GM19467 (cell line): ENCODE measurements around the gene CAMK2A.

Experiments
- ATAC-seq: cut with Tn5 transposase; IDR thresholded peaks from one replicate; pipeline ENCODE4 v1.9.1; 2021; ENCODE audit warnings: mild to moderate bottlenecking, moderate library complexity; ENCODE audit not compliant: unreplicated experiment

CAMK2A gene

DNA sequence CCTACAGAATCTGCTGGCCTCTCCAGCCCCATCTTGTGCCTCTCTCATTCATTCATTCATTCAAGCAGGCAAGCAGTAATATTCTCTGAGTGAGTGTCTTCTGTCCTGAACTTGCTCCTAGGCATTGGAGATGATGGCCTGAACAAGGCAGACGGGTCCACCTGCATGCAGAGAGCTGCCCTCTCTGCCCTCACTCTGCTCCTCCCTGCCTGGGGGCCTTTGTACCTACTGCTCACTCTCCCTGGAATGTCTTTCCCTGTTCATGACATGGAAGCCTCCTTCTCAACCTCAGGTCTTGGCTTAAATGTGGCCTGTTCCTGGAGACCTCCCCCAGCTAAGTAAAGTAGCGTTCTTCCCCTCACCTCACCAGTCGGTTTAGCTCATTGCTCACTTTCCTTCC is 116.4 kb downstream of the CAMK2A start:
- no peak for ATAC-seq

DNA sequence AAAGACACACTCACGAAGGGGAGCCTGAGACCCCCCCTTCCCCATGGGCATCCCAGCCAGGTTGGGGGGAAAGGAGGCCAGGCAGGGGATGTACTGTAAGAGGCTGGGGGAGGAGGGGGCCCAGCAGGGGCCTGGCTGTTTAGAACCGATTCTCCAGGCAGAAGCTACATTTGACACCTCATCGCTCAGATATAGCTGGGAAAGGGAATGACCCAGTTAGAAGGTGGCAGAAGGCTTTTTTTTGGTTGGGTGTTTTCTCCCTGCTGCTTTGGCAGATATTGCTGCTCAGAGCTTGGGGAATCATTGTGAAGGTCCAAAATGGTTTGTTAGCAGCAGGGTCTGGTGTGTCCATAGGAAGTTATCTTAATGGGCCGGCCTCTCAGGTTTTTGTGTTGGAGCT is 117.0 kb downstream of the CAMK2A start:
- ATAC-seq, result no peak

DNA sequence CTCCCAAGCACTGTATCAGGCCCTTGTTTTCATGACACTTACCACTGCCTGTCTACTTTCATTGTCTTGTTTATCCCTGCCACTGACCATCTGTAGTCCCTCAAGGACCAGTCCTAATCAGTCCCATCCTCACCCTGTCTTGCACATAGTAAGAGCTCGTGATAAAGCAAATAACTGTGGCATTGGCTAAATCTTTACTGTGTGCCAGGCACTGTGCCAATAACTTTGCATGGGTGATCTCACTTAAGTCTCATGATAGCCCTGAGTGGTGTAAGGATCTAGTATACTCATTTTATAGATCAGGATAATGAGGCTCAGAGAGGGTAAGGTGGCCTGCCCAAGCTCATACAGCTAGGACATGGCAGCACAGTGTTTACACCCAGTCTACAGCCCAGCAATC is 117.4 kb downstream of the CAMK2A start:
- ATAC-seq, result no peak
